GM18951 (cell line): ENCODE results near the gene TGFB1.
"Not testable (repeated sequence)": the region's sequence is repeated elsewhere in the genome, so short reads cannot be mapped to it uniquely, and the experiment has no call there.

Experiments
- POLR2A ChIP-seq: IDR thresholded peaks from 4 replicates; pipeline ENCODE4 v1.6.1; 2011; ENCODE audit warnings: mild to moderate bottlenecking; ENCODE audit not compliant: insufficient read length, insufficient read depth; ENCODE audit errors: extremely low read depth
- in situ Hi-C: fragments of 300-500 bp; cut with MboI; formaldehyde crosslinking; loops from one replicate; pipeline ENCODE4 v1.12.0; 2022; ENCODE audit warnings: low sequenced_read_pairs, mixed read lengths, inconsistent platforms; ENCODE audit not compliant: unreplicated experiment

TGFB1 gene

GRCh38 chr19:41304706-41305483 is 48.8 kb downstream of the TGFB1 start:
- TF ChIP-seq POLR2A, result no peak
- in situ Hi-C loops, result no loop called here

- no peak for TF ChIP-seq POLR2A
- in situ Hi-C loops, result no loop called here
Measured at GRCh38 chr19:41303954-41304353, 49.8 kb downstream of the TGFB1 start.

GRCh38 chr19:41302624-41303351 is 50.9 kb downstream of the TGFB1 start:
- no peak for TF ChIP-seq POLR2A
- in situ Hi-C loops, result no loop called here

- TF ChIP-seq POLR2A, result no peak
- in situ Hi-C loops, result no loop called here
Measured at GRCh38 chr19:41300555-41300954, 53.2 kb downstream of the TGFB1 start.

GRCh38 chr19:41299755-41300089 is 54.0 kb downstream of the TGFB1 start:
- TF ChIP-seq POLR2A, result no peak
- in situ Hi-C loops, result no loop called here

- TF ChIP-seq POLR2A, result no peak
- in situ Hi-C loops, result no loop called here
Measured at GRCh38 chr19:41299046-41299754, 54.5 kb downstream of the TGFB1 start.

- no peak for TF ChIP-seq POLR2A
- in situ Hi-C loops, result no loop called here
Measured at GRCh38 chr19:41298348-41298964, 55.3 kb downstream of the TGFB1 start.

- no peak for TF ChIP-seq POLR2A
- in situ Hi-C loops, result no loop called here
Measured at GRCh38 chr19:41297628-41298347, 55.9 kb downstream of the TGFB1 start.

GRCh38 chr19:41296433-41296871 is 57.3 kb downstream of the TGFB1 start:
- in situ Hi-C loops, result no loop called here
- no peak for TF ChIP-seq POLR2A

- TF ChIP-seq POLR2A, result no peak
- in situ Hi-C loops, result no loop called here
Measured at GRCh38 chr19:41295499-41295898, 58.2 kb downstream of the TGFB1 start.

- no peak for TF ChIP-seq POLR2A
- in situ Hi-C loops, result no loop called here
Measured at GRCh38 chr19:41294393-41294792, 59.3 kb downstream of the TGFB1 start.

GRCh38 chr19:41289814-41290213 is 63.9 kb downstream of the TGFB1 start:
- in situ Hi-C loops, result not testable (repeated sequence)
